HEK293T (cell line): ENCODE measurements around the gene PPP4R3C.
"Not testable (repeated sequence)": the region's sequence is repeated elsewhere in the genome, so short reads cannot be mapped to it uniquely, and the experiment has no call there.

ENCODE experiments used
- CTCF ChIA-PET: fragments of 350-600 bp; formaldehyde crosslinking; extraction: SDS; loops from one replicate; lab custom pipeline; 2021; ENCODE audit warnings: antibody characterized with exemption, inconsistent platforms; lab: Yijun Ruan, JAX
- POLR2A ChIA-PET: fragments of 350-600 bp; formaldehyde crosslinking; extraction: SDS; loops from one replicate; lab custom pipeline; 2020; ENCODE audit warnings: antibody characterized with exemption, inconsistent platforms; lab: Yijun Ruan, JAX
- DNase-seq: peaks from one replicate; pipeline ENCODE4 v3.0.0; 2012; ENCODE audit warnings: mixed read lengths; ENCODE audit errors: extremely low spot score
- ARNT ChIP-seq: fragments of 450-650 bp; IDR thresholded peaks from 2 replicates; pipeline ENCODE4 v1.6.1; 2017; ENCODE audit warnings: mild to moderate bottlenecking
- BHLHE40 ChIP-seq: fragments of 450-650 bp; IDR thresholded peaks from 2 replicates; pipeline ENCODE4 v1.6.1; 2016; ENCODE audit warnings: mild to moderate bottlenecking, moderate library complexity, borderline replicate concordance
- CTBP1 ChIP-seq: fragments of 450-650 bp; IDR thresholded peaks from 2 replicates; pipeline ENCODE4 v1.6.1; 2016; ENCODE audit warnings: borderline replicate concordance
- ELF4 ChIP-seq: fragments of 450-650 bp; IDR thresholded peaks from 2 replicates; pipeline ENCODE4 v1.6.1; 2017; ENCODE audit warnings: antibody characterized with exemption
- FOXA1 ChIP-seq: fragments of 450-650 bp; IDR thresholded peaks from 2 replicates; pipeline ENCODE4 v1.6.1; 2016; ENCODE audit warnings: mild to moderate bottlenecking
- FOXK2 ChIP-seq: fragments of 450-650 bp; IDR thresholded peaks from 2 replicates; pipeline ENCODE4 v1.6.1; 2016; ENCODE audit warnings: mild to moderate bottlenecking
- FOXM1 ChIP-seq: fragments of 450-650 bp; IDR thresholded peaks from 2 replicates; pipeline ENCODE4 v1.6.1; 2017; ENCODE audit warnings: mild to moderate bottlenecking, borderline replicate concordance
- HDGF ChIP-seq: fragments of 450-650 bp; IDR thresholded peaks from 2 replicates; pipeline ENCODE4 v1.6.1; 2017; ENCODE audit warnings: antibody characterized with exemption, borderline replicate concordance
- L3MBTL2 ChIP-seq: fragments of 450-650 bp; conservative IDR thresholded peaks from 2 replicates; pipeline ENCODE4 v1.6.1; 2016; ENCODE audit warnings: mild to moderate bottlenecking
- LEF1 ChIP-seq: fragments of 450-650 bp; IDR thresholded peaks from 2 replicates; pipeline ENCODE4 v1.6.1; 2017; ENCODE audit warnings: mild to moderate bottlenecking, borderline replicate concordance
- NFRKB ChIP-seq: fragments of 450-650 bp; IDR thresholded peaks from 2 replicates; pipeline ENCODE4 v1.6.1; 2016; ENCODE audit warnings: mild to moderate bottlenecking, moderate library complexity
- PKNOX1 ChIP-seq: fragments of 450-650 bp; IDR thresholded peaks from 2 replicates; pipeline ENCODE4 v1.6.1; 2016
- SP1 ChIP-seq: fragments of 450-650 bp; IDR thresholded peaks from 2 replicates; pipeline ENCODE4 v1.6.1; 2017
- SUZ12 ChIP-seq: fragments of 450-650 bp; IDR thresholded peaks from 2 replicates; pipeline ENCODE4 v1.6.1; 2016; ENCODE audit warnings: mild to moderate bottlenecking
- TARDBP ChIP-seq: fragments of 450-650 bp; IDR thresholded peaks from 2 replicates; pipeline ENCODE4 v1.6.1; 2016
- ZNF384 ChIP-seq: fragments of 450-650 bp; IDR thresholded peaks from 2 replicates; pipeline ENCODE4 v1.6.1; 2016

PPP4R3C gene

GRCh38 chrX:27463187-27463586 lies at the start of gene PPP4R3C:
PPP4R3C (minus strand) TSS chrX:27463341; CDS start chrX:27463296, 45 bp downstream.
- TF ChIP-seq CTBP1 (no peak), ZNF384 (no peak), HDGF (no peak), FOXA1 (no peak), LEF1 (no peak), SP1 (no peak), ARNT (no peak), TARDBP (no peak), FOXM1 (no peak), ELF4 (no peak), BHLHE40 (no peak), L3MBTL2 (no peak), NFRKB (no peak), SUZ12 (no peak), FOXK2 (no peak), PKNOX1 (no peak)
- POLR2A ChIA-PET: no interaction called here
- CTCF ChIA-PET: no interaction called here
- no peak for DNase-seq

GRCh38 chrX:27491397-27491796 lies 28.3 kb upstream of the PPP4R3C start:
- DNase-seq: no peak
- POLR2A ChIA-PET: no interaction called here
- TF ChIP-seq ARNT (no peak), SUZ12 (no peak), HDGF (no peak)
- CTCF ChIA-PET: interaction anchor here (0.5 kb wide), 1 partner anchor 127 kb away, joined by 3 read pairs; no protein-coding TSS in a partner anchor

- ChIA-PET CTCF (no interaction called here), POLR2A (no interaction called here)
- no peak for TF ChIP-seq FOXM1
- TF ChIP-seq FOXK2: no peak
- no peak for TF ChIP-seq ELF4
- TF ChIP-seq NFRKB: no peak
- no peak for TF ChIP-seq ZNF384
- no peak for TF ChIP-seq PKNOX1
- TF ChIP-seq L3MBTL2: no peak
- TF ChIP-seq FOXA1: no peak
- TF ChIP-seq BHLHE40: no peak
- TF ChIP-seq CTBP1: no peak
- TF ChIP-seq ARNT: no peak
- TF ChIP-seq LEF1: no peak
- no peak for TF ChIP-seq SP1
- TF ChIP-seq TARDBP: no peak
- TF ChIP-seq SUZ12: no peak
- no peak for TF ChIP-seq HDGF
- DNase-seq: no peak
Measured at GRCh38 chrX:27466051-27466450, 2.9 kb upstream of the PPP4R3C start.

GRCh38 chrX:27465036-27465435 lies 1.9 kb upstream of the PPP4R3C start:
- no peak for TF ChIP-seq ZNF384
- TF ChIP-seq FOXK2: no peak
- no peak for TF ChIP-seq FOXA1
- no peak for TF ChIP-seq LEF1
- no peak for TF ChIP-seq SP1
- no peak for TF ChIP-seq BHLHE40
- no peak for TF ChIP-seq ARNT
- no peak for TF ChIP-seq ELF4
- TF ChIP-seq HDGF: no peak
- TF ChIP-seq CTBP1: no peak
- no peak for TF ChIP-seq SUZ12
- TF ChIP-seq L3MBTL2: no peak
- TF ChIP-seq FOXM1: no peak
- no peak for TF ChIP-seq NFRKB
- TF ChIP-seq PKNOX1: no peak
- no peak for TF ChIP-seq TARDBP
- DNase-seq: no peak
- ChIA-PET POLR2A (no interaction called here), CTCF (no interaction called here)

GRCh38 chrX:27459129-27459528 lies 4.0 kb downstream of the PPP4R3C start:
- DNase-seq, POLR2A ChIA-PET, CTCF ChIA-PET: not testable (repeated sequence)

- DNase-seq, POLR2A ChIA-PET, CTCF ChIA-PET: not testable (repeated sequence)
Measured at GRCh38 chrX:27458544-27458943, 4.6 kb downstream of the PPP4R3C start.

- CTCF ChIA-PET: no interaction called here
Measured at GRCh38 chrX:27451324-27451723, 11.8 kb downstream of the PPP4R3C start.

More at GRCh38 chrX:27451324-27451723, 11.8 kb downstream of the PPP4R3C start:
- TF ChIP-seq L3MBTL2: no peak
- no peak for TF ChIP-seq TARDBP
- no peak for TF ChIP-seq SUZ12
- no peak for TF ChIP-seq HDGF
- no peak for TF ChIP-seq NFRKB
- TF ChIP-seq FOXK2: no peak
- TF ChIP-seq ARNT: no peak
- TF ChIP-seq ELF4: no peak
- TF ChIP-seq BHLHE40: no peak
- TF ChIP-seq FOXM1: no peak
- TF ChIP-seq PKNOX1: no peak
- TF ChIP-seq LEF1: no peak
- no peak for TF ChIP-seq SP1
- no peak for TF ChIP-seq ZNF384
- no peak for TF ChIP-seq FOXA1
- no peak for TF ChIP-seq CTBP1
- POLR2A ChIA-PET: no interaction called here
- no peak for DNase-seq
